HG02970 (cell line): ENCODE data around the gene IGIP.
"Not testable (repeated sequence)": the region's sequence is repeated elsewhere in the genome, so short reads cannot be mapped to it uniquely, and the experiment has no call there.

ENCODE experiments used
- ATAC-seq: cut with Tn5 transposase; IDR thresholded peaks from one replicate; pipeline ENCODE4 v1.9.1; 2021; ENCODE audit warnings: mild to moderate bottlenecking, moderate library complexity, moderate number of reproducible peaks; ENCODE audit not compliant: unreplicated experiment, low FRiP score

Gene IGIP

DNA sequence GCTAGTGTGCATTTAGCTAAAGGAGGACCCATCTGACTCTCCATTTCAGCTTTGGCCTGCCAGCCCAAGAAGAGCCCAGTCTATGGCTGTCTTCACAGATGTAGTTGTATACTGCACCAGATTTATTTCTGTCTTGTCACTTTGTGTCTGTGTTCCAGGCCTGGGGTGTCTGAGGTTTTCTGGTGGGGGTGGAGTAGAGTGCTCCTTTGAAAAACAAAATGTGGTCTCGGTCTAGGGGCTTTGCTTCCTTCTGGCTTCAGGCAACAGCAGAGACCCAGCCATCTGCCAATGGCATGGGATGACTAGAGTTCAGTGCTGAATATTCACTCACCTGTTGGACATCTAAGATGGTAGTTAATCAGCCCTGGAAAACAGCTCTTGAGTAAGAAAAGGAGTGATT lies 10.9 kb downstream of the IGIP start:
- no peak for ATAC-seq

DNA sequence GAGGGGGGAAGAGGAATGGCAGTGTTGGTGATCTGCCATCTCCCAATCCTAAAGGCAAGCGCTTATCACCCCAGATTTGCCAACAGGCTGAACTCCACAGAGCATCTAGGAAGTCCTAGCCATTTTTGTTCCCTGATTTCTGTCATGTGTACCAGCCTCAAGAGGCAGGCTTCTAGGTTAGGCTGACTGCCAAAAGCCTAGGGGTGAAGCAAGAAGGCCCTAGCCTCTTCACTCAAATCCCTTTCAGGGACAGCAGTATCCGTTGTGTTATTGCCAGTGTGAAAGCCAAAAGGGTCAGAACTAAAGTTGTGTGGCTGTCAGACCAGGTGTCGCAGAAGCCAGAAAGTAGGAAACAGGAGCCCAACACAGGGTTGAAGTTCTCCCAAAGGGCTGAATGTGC lies 14.7 kb downstream of the IGIP start:
- ATAC-seq, result no peak

DNA sequence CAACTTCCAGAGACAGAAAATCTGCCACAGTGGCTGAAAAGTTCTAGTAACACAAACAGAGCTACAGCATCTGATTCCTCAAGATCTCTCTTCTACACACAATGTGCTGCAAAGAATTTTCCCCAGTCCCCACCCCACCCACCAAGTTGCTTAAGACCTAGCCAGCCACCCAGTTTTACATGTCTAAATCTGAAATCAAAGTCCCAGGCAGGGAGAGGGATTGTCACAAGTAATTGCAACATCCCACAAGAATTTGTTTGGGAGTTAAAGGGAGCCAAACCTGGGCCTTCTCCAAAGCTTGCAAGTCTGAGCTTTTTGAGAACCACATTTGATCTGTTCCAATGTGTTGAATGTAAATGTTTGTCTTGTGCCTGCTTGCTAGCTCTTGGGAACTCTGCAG lies 15.5 kb downstream of the IGIP start:
- ATAC-seq, result no peak

DNA sequence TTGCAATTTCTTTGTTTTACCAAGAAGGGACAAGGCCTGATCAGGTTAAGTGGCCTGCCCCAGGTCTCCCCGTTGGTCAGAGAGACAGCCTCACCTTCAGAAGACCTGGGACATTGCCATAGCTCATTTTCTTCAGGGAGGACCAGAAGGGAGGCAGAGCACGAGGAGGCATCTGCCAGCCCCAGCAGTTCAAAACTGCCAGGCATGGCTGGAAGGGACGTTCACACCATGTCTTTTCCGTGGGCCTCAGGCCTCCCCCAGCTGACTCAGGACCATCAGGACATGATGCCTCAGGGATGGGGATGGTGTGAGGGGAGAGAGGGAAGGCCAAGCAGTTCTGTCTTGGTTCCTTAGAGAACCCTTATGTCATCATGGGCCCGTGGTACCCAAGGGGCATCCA lies 16.5 kb downstream of the IGIP start:
- no peak for ATAC-seq

DNA sequence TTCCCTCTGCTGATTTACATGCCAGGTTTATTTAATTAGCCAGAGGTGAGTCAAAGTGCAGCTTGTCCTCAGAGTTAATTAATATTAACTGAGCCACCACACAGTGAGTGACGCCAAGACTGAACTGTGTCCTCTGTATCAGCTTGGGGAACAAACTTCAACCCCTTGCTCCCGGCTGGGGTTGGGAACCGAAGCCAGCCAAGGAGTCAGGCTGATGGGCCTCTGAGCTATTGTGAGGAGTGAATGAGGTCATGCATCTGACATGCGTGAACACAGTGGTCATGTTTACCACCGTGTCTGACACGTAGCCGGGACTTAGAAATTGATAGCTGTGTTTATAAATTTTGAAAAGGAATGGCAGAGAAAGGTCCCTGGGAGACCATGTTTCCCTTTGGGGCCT lies 17.1 kb downstream of the IGIP start:
- no peak for ATAC-seq

- ATAC-seq, result no peak
These were observed 18.0 kb downstream of the IGIP start for GRCh38 chr5:140143521-140144258.

- no peak for ATAC-seq
These were observed 19.5 kb downstream of the IGIP start for GRCh38 chr5:140145256-140145655.

GRCh38 chr5:140145818-140146522 lies 20.2 kb downstream of the IGIP start:
- ATAC-seq, result no peak

DNA sequence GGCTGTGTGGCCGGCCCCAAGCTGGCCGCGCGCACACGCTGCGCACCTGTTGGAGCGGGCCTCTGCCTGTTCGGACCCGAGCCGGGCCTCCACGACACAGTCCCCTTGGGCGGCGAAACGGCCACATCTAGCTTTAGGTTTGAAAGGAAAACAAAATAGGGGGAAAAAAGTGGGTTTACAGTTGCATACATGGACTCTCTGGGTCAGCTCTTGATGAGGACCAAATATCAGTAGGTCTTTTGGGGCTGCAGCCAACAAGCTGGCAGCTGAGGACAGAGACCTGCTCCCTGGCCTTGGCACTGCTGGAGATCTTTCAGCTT lies 20.7 kb downstream of the IGIP start:
- ATAC-seq, result no peak

- ATAC-seq, result no peak
These were observed 21.7 kb downstream of the IGIP start for GRCh38 chr5:140147460-140147859.

DNA sequence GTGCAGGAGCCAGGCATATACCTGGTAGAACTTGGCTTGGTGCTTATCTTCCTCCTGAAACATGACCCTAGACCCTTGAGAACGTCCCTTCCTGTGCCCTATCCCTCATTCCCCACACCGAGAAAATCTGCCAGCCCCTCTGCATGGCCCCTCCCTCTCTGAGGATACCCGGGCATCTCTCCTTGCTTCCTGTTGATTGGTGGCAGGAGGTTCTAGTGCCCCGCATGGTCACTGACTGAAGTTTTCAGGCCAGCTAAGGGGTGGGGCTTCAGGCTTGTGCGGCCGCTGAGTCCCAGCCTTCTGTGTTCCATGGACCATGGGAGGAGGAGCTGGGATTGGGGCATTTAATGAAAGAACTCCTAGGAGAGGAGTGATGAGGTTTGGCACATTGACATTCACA lies 22.8 kb downstream of the IGIP start:
- ATAC-seq, result no peak

DNA sequence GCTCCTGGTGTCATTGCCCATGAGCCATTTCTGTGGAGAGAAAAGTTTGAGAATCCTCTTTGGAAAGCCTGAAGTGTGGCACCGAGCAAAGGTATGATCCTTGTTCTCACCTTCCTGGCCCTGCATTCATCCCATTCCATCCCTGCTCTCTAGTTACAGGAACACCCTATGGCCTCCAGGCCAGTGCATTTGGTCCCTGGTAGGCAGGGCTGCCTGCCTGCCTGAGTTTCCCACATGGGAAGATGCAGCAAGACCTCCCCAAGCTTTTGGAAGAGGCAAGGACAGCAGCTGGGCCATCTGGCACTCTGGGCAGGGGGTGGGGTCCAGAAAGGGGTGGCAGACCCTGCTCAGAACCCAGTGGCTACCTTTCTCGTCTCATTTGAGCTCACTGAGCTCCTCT lies 24.5 kb downstream of the IGIP start:
- no peak for ATAC-seq

DNA sequence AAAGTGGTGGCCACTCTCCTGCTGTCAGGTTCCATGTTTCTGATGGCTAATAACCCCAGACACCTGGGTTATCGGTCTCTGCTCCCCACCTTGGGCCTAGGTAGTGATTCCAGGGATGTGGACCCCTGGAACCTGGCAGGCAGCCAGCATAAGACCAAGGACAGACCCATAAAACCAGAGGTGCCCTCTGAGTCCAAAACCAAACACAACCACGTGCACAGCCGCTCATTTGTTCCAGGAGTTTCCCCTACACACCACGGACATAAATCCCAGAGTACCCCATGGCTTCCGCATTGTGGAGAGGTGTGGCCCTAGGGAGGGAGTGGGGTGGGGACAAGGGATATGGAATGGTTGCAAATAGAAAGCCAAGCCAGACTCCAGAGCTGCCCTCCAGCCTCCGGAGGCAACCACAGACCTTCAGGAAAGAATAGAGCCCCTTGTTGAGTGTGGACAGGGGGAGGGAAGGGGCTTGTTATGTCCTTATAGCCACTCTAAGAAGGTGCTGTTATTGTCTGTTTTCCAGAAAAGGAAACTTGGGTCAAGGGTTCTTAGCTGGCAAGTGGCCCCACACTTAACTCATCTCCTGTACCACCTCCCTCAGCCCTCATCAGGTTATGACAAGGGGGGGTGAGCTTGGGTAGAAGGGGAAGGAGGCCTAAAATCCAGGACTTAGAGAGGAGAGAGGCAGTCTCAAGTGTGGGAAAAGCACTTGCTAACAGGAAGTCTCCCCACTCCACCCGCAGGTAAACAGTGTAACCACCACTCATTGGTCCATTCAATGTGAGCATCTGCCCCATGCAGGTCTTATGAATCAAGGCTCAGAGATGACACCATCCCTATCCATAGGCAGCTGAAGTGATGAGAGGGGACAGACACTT lies 25.6 kb downstream of the IGIP start:
- no peak for ATAC-seq

DNA sequence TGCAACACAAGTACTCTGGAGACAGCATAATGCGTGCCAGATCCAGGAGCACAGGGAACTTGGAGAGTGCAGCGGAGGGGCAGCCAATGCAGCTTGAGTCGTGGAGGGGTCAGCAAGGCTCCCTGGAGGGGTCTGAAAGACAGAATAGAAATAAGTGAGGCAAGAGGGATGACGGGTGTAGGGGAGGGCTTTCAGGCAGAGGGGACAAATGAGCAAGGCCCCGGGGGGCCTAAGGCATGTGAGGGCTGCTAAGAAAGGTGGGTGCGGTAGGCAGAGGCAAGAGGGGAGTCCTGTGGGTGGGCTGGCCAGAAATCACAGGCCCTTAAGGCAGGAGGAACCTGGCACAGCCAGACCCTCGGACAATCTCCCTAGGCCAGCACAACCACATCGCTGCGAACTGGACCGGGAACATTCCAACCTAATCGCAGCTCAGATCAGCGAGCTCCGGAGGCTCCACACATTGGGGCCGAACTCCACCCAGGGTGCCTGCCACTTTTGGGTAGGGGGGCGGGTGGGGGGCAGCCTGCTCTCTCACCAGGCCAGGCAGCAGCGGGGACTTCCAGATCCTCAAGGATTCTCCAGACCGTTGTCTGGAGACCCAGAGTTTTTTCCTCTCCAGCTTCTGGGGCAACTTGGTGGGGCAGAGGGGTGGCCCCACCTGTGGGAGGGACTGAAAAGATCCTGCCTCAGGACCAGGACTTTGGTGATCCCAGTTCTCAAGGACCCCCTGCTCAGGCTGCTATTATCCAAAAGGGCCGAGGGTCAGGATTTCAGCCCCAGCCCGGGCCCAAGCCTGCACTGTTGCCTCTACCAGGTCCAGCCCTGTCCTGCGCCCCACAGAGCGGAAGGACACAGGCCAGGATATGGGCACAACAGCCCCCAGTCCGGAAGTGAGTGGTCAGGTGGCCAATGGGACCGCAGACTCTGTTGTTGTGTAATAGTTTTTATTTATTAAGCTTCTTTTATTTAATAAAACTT lies 26.6 kb downstream of the IGIP start:
- no peak for ATAC-seq

GRCh38 chr5:140153255-140153654 lies 27.5 kb downstream of the IGIP start:
- ATAC-seq, result no peak

DNA sequence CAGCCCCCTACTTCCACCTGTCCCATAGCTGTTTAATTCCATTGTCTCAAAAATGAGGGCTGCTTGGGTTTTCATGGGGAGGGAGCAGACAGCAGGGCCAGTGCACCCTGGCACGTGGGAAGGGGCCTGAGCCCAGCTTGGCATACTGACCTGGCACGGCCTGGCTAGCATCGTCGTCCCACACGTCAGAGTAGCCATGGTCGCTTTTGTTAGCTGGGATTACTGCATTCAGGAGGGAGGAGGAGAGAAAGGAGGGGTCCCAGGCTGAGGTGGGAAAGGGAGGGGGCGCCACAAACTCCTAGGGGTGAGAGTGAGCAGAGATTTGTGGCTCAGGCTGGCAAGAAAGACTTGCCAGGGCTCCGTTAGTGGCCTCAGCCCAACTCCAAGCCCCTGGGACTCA lies 28.2 kb downstream of the IGIP start:
- ATAC-seq, result no peak

- not testable (repeated sequence) for ATAC-seq
These were observed 29.1 kb downstream of the IGIP start for GRCh38 chr5:140154710-140155381.

- peak; percentile 72 for ATAC-seq
These were observed 31.5 kb downstream of the IGIP start for GRCh38 chr5:140157032-140157781.
